Activated T-cell treated with anti-CD3 and anti-CD28 coated beads, Interleukin-2, amount 50 U/mL, for 72 hours (primary cell): ENCODE measurements around the gene BFSP2. TPM values are rescaled to one million over a fixed set of nuclear protein-coding genes. Genes with fewer than 3 reads are reported as not detected.

ENCODE experiments used
- ATAC-seq, 2 donors: fragments of 150-1000 bp; cut with Tn5 transposase; replicated peaks in 1 of 2; 2 replicates each; pipeline ENCODE4 v1.10.0; 2021; ENCODE audit warnings: moderate library complexity in 2 of 2, mild to moderate bottlenecking in 1 of 2
- DNase-seq, 2 donors: peaks; one replicate each; pipeline ENCODE4 v3.0.0; 2021 to 2022; ENCODE audit warnings: mixed read lengths in 1 of 2
- H3K27ac Mint-ChIP-seq: one replicate; pipeline ENCODE4 v1.8.0; 2022; ENCODE audit warnings: mild to moderate bottlenecking, moderate library complexity, mixed read lengths
- H3K27me3 Mint-ChIP-seq: one replicate; pipeline ENCODE4 v1.8.0; 2022; ENCODE audit warnings: low read depth, mixed read lengths
- H3K36me3 Mint-ChIP-seq, 2 donors: one replicate each; pipeline ENCODE4 v1.8.0; 2022; ENCODE audit warnings: mixed read lengths in 2 of 2, mild to moderate bottlenecking in 1 of 2; ENCODE audit not compliant: insufficient read depth in 2 of 2
- H3K4me1 Mint-ChIP-seq: one replicate; pipeline ENCODE4 v1.8.0; 2022; ENCODE audit warnings: low read depth, mixed read lengths
- H3K4me3 Mint-ChIP-seq, 2 donors: one replicate each; pipeline ENCODE4 v1.8.0; 2022; ENCODE audit warnings: mild to moderate bottlenecking in 2 of 2, mixed read lengths in 2 of 2, moderate library complexity in 2 of 2
- H3K9me3 Mint-ChIP-seq, 2 donors: one replicate each; pipeline ENCODE4 v1.8.0; 2022; ENCODE audit warnings: mixed read lengths in 2 of 2
- total RNA-seq, 2 donors: library from RNA; stranded (reverse); gene quantifications; one replicate each; pipeline ENCODE4 v1.2.3, GENCODE V29; 2022

Gene BFSP2
- total RNA-seq, 2 donors from 2014 or later: not detected

- Mint-ChIP-seq H3K9me3 (no peaks in the 10 kb centered on the region), H3K27me3 (no peaks in the 10 kb centered on the region), H3K27ac (no peak overlapping the region), H3K4me3 (no peak overlapping the region), H3K36me3 (no peaks in the 10 kb centered on the region), H3K4me1 (peaks cover 18% of the 10 kb centered on the region)
- peak in 1 of 2 donors; percentile 25 for ATAC-seq
- no peak for DNase-seq
Measured at GRCh38 chr3:133457465-133458067, 57.7 kb downstream of the BFSP2 start.

DNA sequence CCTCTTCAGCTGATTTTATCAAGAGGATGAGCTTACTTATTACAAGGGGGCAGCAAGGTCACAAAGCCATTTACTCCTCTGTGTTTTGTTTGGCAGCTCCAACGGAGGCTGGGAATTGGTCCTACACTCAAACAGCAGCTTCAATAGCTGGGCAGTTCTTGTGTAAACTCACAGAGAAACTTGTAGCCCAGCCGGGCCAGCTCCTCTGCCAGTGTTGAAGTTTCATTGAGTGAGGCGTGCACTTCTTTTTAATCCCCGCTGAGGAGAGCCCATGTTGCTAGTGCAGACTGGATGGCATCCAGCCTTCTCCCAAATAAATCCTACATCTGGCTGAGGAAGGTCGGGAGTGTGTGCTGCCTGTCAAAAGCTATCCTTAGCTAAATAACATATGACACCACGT is 59.5 kb downstream of the BFSP2 start:
- Mint-ChIP-seq H3K4me3 (no peak overlapping the region), H3K27me3 (no peaks in the 10 kb centered on the region), H3K27ac (no peak overlapping the region), H3K4me1 (peaks cover 35% of the 10 kb centered on the region), H3K36me3 (no peaks in the 10 kb centered on the region), H3K9me3 (no peaks in the 10 kb centered on the region)
- DNase-seq (no peak), ATAC-seq (no peak)

DNA sequence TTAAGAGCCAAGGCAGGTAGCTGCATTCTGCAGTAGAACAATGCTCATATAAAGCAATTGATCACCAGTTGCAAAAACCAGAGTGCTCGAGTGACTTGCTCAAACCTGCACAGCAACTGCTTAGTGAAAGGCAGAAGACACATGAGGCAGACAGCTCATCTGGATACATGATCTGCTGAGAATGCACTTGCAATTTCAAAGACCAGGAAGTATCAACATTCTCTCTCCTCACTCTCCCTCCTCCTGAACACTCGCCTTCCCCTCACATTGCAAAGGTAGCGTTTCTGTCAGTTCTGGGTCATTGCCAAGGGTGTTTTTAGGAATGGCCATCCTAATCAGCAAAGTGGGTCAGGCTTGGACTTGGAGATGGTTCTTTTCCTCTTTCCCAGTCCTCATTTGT is 61.0 kb downstream of the BFSP2 start:
- H3K27ac Mint-ChIP-seq: no peak overlapping the region
- H3K36me3 Mint-ChIP-seq: no peaks in the 10 kb centered on the region
- H3K27me3 Mint-ChIP-seq: no peaks in the 10 kb centered on the region
- peak; percentile 26 to 73 for ATAC-seq
- DNase-seq: no peak
- H3K4me3 Mint-ChIP-seq: peak overlapping the region in 1 of 2 donors; percentile 34
- no peaks in the 10 kb centered on the region for H3K9me3 Mint-ChIP-seq
- H3K4me1 Mint-ChIP-seq: peaks cover 35% of the 10 kb centered on the region

- Mint-ChIP-seq H3K9me3 (no peaks in the 10 kb centered on the region), H3K27me3 (no peaks in the 10 kb centered on the region), H3K36me3 (no peaks in the 10 kb centered on the region), H3K4me3 (peak overlapping the region in 1 of 2 donors; percentile 4), H3K27ac (peak overlapping the region; percentile 26), H3K4me1 (peaks cover 35% of the 10 kb centered on the region)
- DNase-seq (no peak), ATAC-seq (peak in 1 of 2 donors; percentile 36)
Measured at GRCh38 chr3:133461291-133461690, 61.4 kb downstream of the BFSP2 start.

DNA sequence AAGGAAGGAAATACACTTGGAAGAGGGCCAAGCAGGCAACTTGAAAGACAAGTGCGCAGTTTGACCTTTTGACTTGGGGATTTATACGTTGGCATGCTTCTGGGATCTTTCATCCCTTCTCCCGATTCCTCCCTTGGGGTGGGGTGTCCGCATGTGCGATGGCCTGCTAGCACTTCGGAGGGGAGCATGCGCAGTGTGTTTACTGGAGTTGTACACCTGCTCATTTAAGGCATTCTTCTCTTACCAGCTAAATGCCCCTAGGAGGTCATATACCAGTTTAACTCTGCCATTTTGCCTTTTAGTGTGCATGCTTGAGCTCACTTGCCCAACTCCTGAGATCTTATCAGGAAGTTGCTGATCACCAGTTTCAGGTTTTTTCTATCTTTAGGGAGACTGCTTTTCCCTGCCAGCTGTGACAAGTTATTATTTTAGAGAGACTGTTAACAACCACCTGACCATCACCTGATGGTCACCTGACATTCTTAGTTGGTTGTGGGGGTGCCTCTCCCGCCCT is 63.5 kb downstream of the BFSP2 start:
- no peak overlapping the region for H3K27ac Mint-ChIP-seq
- ATAC-seq: no peak
- H3K4me3 Mint-ChIP-seq: peak overlapping the region in 1 of 2 donors; percentile 43
- H3K9me3 Mint-ChIP-seq: no peaks in the 10 kb centered on the region
- H3K4me1 Mint-ChIP-seq: peaks cover 50% of the 10 kb centered on the region
- DNase-seq: no peak
- no peaks in the 10 kb centered on the region for H3K27me3 Mint-ChIP-seq
- no peaks in the 10 kb centered on the region for H3K36me3 Mint-ChIP-seq

GRCh38 chr3:133464573-133464972 is 64.7 kb downstream of the BFSP2 start:
- ATAC-seq: peak; percentile 35 to 69
- H3K36me3 Mint-ChIP-seq: no peaks in the 10 kb centered on the region

GRCh38 chr3:133466531-133467386 is 66.9 kb downstream of the BFSP2 start:
- ATAC-seq: no peak
- Mint-ChIP-seq H3K27ac (no peak overlapping the region), H3K4me1 (peaks cover 38% of the 10 kb centered on the region)

More at GRCh38 chr3:133464573-133464972, 64.7 kb downstream of the BFSP2 start:
- H3K27me3 Mint-ChIP-seq: no peaks in the 10 kb centered on the region
- H3K4me3 Mint-ChIP-seq: no peak overlapping the region
- H3K4me1 Mint-ChIP-seq: peaks cover 52% of the 10 kb centered on the region
- DNase-seq: no peak
- H3K27ac Mint-ChIP-seq: no peak overlapping the region
- no peaks in the 10 kb centered on the region for H3K9me3 Mint-ChIP-seq

DNA sequence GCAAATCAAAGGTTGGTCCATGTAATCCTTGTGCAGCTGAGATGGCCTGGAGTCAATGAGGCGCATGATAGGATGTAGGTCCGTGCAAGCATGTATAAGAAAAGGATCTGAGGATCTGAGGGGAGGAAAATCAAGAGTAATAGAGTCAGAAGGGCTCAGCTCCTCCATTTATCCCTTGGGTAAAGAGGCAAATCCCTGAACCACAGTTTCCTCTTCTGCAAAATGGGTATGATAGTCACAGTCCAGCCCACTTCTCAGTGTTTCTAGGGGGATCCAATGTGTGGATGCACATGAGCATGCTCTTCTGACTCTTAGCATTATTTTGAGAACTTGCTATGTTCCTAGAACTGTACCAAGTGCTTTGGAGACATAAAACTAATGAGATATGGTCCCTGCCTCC is 67.9 kb downstream of the BFSP2 start:
- no peak overlapping the region for H3K27ac Mint-ChIP-seq
- no peaks in the 10 kb centered on the region for H3K36me3 Mint-ChIP-seq
- H3K27me3 Mint-ChIP-seq: no peaks in the 10 kb centered on the region
- H3K9me3 Mint-ChIP-seq: no peaks in the 10 kb centered on the region
- H3K4me3 Mint-ChIP-seq: no peak overlapping the region
- peaks cover 32% of the 10 kb centered on the region for H3K4me1 Mint-ChIP-seq
- ATAC-seq (no peak), DNase-seq (no peak)

More at GRCh38 chr3:133466531-133467386, 66.9 kb downstream of the BFSP2 start:
- Mint-ChIP-seq H3K9me3 (no peaks in the 10 kb centered on the region), H3K4me3 (no peak overlapping the region), H3K27me3 (no peaks in the 10 kb centered on the region), H3K36me3 (no peaks in the 10 kb centered on the region)
- DNase-seq: no peak

DNA sequence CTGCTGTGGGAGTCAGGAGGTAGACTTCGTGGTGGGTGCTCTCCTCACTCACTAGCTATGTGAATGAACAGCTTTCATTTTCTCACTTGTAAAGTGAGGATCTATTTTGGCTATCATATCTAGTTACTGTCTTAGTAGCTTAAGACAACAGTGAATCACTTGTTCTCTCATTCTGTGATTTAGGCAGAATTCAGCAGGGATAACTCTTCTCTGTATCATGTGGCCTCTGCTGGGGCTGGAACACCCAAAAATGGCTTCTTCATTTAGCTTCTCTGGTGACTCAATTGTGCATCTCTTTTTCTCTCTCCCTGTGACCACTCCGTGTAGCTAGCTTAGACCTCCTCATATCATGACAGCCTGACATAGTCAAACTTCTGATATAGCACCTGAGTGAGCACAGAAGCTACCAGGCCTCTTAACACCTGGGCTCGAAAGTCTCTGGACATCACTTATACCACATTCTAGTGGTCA is 68.4 kb downstream of the BFSP2 start:
- Mint-ChIP-seq H3K27ac (no peak overlapping the region), H3K4me1 (peaks cover 27% of the 10 kb centered on the region), H3K27me3 (no peaks in the 10 kb centered on the region), H3K9me3 (no peaks in the 10 kb centered on the region), H3K36me3 (no peaks in the 10 kb centered on the region), H3K4me3 (no peak overlapping the region)
- ATAC-seq: peak; percentile 70 to 85
- no peak for DNase-seq

DNA sequence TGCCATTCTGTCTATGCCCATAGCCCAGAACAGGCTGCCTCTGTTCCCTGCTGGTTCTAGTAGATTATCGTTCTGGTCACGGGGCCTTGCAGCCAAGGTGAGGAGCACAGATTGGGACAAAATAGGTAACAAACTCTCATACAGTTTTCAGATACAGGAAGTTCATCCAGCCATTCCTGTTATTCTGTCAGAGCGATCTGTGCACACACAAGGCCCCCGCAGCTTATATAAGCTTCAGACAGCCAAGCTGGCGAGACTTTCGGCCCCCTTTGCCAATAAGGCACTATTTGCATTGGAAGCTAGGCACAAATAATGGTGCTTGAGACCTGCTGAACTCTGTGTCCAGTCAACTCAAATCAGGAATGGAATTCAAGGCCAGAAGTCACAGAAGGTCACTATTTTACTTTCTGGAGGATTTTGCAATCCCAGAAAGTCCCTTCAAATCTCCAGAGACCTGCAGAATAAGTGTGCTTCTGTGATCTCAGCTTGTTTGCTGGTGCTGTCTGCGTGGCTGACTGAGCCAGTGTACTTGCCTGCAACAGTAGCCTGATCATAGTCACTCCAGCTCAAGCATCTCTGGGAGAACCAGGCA is 69.4 kb downstream of the BFSP2 start:
- DNase-seq (no peak), ATAC-seq (no peak)
- Mint-ChIP-seq H3K36me3 (no peaks in the 10 kb centered on the region), H3K27ac (no peak overlapping the region), H3K4me1 (peaks cover 22% of the 10 kb centered on the region), H3K4me3 (no peak overlapping the region), H3K9me3 (no peaks in the 10 kb centered on the region), H3K27me3 (no peaks in the 10 kb centered on the region)

- H3K4me1 Mint-ChIP-seq: peaks cover 46% of the 10 kb centered on the region
- no peak overlapping the region for H3K27ac Mint-ChIP-seq
- no peak overlapping the region for H3K4me3 Mint-ChIP-seq
- no peaks in the 10 kb centered on the region for H3K9me3 Mint-ChIP-seq
- no peaks in the 10 kb centered on the region for H3K36me3 Mint-ChIP-seq
- ATAC-seq (no peak), DNase-seq (no peak)
- no peaks in the 10 kb centered on the region for H3K27me3 Mint-ChIP-seq
Measured at GRCh38 chr3:133472242-133472641, 72.4 kb downstream of the BFSP2 start.

DNA sequence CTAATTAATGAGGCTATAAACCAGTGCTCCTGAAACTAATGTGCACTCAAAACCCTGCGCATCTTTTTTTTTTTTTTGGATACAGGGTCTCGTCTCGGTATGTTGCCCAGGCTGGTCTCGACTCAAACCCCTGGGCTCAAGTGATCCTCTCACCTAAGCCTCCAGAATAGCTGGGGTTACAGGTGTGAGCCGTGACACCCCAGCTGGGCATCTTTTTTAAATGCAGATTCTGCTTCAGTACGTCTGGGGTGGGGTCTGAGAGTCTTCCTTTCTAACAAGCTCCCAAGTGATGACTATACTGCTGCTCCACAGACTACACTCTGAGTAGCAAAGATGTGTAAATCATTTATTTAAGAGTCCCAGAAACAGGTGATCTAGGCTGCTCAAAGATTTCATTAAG is 73.0 kb downstream of the BFSP2 start:
- no peak for ATAC-seq
- Mint-ChIP-seq H3K9me3 (no peaks in the 10 kb centered on the region), H3K27me3 (no peaks in the 10 kb centered on the region), H3K4me1 (peaks cover 47% of the 10 kb centered on the region), H3K4me3 (no peak overlapping the region), H3K36me3 (no peaks in the 10 kb centered on the region), H3K27ac (no peak overlapping the region)
- no peak for DNase-seq
